ENCODE data around the gene CEPT1. TPM values are rescaled to one million over a fixed set of nuclear protein-coding genes. Genes with fewer than 3 reads are reported as not detected.

Gene CEPT1
- total and polyA plus RNA-seq, 2 of the 13 experiments (the other 11 are each of a cell fraction or from before 2014, with no cell fraction given), result 35.7 to 48.2 TPM

- TF ChIP-seq ZBTB49 (CRISPR knock-in tag; IDR thresholded peaks at IDR 0.05; ENCODE audit: borderline replicate concordance) (no peak), NFYC (CRISPR knock-in tag; IDR thresholded peaks at IDR 0.05) (no peak), EHMT2 (IDR thresholded peaks at IDR 0.05; ENCODE audit: borderline replicate concordance, low read depth, low read length) (no peak), ZSCAN25 (CRISPR knock-in tag; IDR thresholded peaks at IDR 0.05) (no peak), HINFP (CRISPR knock-in tag; IDR thresholded peaks at IDR 0.05; ENCODE audit: low read depth) (no peak), ARID4A (CRISPR knock-in tag; IDR thresholded peaks at IDR 0.05; ENCODE audit: borderline replicate concordance) (peak; percentile 46; the same call in 1 of the 2 replicates), SCMH1 (CRISPR knock-in tag; IDR thresholded peaks at IDR 0.05; ENCODE audit: borderline replicate concordance) (no peak), ZNF629 (CRISPR knock-in tag; conservative IDR thresholded peaks at IDR 0.05) (no peak), TEF (CRISPR knock-in tag; IDR thresholded peaks at IDR 0.05) (no peak), CBX5 (CRISPR knock-in tag; IDR thresholded peaks at IDR 0.05; ENCODE audit: borderline replicate concordance) (peak; percentile 21; the same call in 1 of the 2 replicates), THAP11 (CRISPR knock-in tag; IDR thresholded peaks at IDR 0.05) (no peak), RBM39 (IDR thresholded peaks at IDR 0.05; ENCODE audit: low read depth, low read length, poor library complexity, severe bottlenecking) (no peak), ZNF713 (CRISPR knock-in tag; IDR thresholded peaks at IDR 0.05) (no peak), KLF12 (CRISPR knock-in tag; IDR thresholded peaks at IDR 0.05; ENCODE audit: borderline replicate concordance) (no peak), ZBTB39 (CRISPR knock-in tag; IDR thresholded peaks at IDR 0.05) (no peak), CEBPG (CRISPR knock-in tag; IDR thresholded peaks at IDR 0.05) (peak; percentile 68; the same call in 1 of the 2 replicates), ZNF251 (CRISPR knock-in tag; IDR thresholded peaks at IDR 0.05) (no peak), GATA4 (IDR thresholded peaks at IDR 0.05; ENCODE audit: borderline replicate concordance, low read depth) (no peak)
Observed at GRCh38 chr1:111110197-111110899, 29.7 kb upstream of the CEPT1 start (continued).

Data from HepG2 (cell line).